GM19455 (cell line): ENCODE measurements around the gene OR52I1.

Experiments used
- ATAC-seq: cut with Tn5 transposase; IDR thresholded peaks from one replicate; pipeline ENCODE4 v1.9.1; 2021; ENCODE audit not compliant: unreplicated experiment

Gene OR52I1

DNA sequence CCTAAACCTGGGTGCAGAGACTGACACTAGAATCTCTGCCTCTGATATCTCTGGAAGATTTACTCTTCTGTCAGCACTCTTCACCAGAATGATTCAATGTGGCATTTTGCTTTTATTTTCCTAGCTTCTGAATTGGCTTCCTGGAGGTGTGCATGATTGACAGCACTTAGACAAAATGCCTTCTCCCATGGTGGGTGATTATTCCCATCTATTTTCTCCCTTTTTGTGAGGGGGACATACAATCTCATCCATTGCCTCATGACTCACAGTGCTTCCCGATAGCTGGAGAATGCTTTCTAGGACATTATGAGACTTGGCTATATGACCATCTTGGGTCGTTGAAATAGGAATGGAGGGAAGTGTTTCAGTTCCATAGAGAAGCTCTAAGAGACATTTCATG, 18.1 kb downstream of the OR52I1 start:
- ATAC-seq: no peak

DNA sequence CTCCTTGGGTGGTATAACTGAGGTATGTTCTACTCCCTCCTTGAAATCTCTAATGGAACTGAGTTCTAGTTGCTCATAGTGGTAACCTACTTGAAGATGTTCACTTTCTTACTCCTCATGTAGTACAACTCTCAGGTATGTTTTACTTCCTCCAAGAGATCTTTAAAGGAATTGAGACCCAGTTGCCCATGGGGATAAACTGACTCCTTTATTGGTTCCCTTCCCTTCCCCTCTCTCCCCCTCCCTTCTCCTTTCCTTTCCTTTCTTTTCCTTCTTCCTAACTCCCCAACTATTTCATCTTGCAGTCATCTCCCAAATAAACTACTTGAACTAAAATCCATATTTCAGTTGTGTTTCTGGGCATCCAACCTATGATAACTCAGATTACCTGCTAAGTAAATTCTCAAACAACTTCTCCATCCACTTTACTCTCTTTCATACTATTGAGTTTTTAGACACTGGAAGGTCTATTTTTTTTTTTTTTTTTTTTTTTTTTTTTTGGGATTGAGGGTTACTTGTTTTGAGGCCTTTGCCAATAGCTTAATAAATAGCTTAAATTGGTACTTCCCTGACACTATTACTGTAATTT, 22.1 kb downstream of the OR52I1 start:
- no peak for ATAC-seq

DNA sequence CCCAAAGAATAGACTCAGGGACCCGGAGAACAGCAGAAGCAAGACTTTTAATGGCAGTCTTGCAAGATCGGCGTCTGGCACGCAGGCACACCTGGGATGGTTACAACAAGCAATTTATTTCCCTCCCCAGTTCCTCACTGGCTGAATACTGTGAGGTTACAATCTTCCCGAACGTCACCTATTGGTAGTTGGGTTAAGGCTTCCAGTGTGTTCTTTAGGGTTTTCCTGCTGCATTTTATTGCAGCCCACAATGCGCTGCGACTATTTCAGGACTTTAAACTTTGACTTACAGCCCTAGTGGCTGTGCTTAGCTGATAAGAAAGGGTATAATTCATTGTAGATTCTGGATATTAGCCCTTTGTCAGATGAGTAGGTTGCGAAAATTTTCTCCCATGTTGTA, 25.7 kb downstream of the OR52I1 start:
- ATAC-seq: no peak

DNA sequence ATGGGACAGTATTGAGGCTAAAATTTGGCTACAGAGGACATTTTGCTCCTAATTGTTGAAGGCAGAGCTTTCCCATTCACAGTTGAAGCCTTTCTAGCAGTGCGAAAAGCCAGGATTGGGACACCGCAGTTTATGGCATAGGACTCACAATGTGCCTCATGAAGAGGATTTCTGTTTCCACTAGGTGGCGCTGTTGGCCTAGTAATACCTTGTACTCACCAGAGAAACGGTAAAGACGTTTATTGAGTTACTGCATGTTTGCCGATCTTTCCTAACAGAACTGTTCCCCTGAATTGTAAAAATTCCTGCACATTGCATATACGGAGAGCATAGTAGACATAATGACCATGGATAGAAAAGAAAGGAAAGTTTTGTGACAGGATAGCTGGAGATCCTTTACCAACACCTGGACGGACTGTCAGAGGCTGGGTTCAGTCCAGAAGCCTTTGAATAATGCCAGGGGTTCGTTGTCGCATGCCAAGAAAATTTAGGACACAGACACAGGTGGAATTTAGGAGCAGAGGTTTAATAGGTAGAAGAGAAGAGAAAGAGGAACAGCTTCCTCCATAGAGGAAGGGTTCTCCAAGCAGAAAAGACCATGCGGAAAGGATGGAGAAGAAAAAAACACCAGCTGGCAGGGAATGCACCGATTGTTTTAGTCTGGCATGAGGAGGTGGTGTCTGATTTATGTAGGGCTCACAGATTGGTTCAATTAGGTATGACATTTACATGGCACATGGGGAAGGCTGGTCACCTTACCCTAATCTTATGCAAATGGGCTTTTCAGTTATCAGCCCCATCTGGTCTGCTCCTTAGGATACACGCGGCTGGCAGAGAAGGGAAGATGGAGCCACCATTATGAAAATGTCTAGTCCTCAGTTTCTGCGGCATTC, 32.6 kb downstream of the OR52I1 start:
- no peak for ATAC-seq

DNA sequence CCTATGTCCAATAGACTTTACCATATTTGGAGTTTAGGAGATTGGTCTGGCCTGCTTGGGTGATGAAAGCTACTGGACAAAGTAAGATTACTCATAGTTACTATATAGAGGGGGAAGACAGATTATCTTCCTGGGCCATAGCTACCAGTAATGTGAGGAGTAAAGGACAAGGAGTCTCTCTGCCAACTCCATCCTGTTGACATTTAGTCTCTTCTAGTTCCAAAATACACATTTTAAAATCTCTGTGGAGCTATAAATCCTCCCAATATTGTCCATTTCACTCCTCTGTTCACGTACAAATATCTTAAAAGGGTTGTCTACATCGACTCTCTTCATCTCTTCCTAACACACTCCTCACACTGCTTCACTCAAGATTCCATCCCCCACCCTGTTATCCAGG, 42.3 kb downstream of the OR52I1 start:
- no peak for ATAC-seq

DNA sequence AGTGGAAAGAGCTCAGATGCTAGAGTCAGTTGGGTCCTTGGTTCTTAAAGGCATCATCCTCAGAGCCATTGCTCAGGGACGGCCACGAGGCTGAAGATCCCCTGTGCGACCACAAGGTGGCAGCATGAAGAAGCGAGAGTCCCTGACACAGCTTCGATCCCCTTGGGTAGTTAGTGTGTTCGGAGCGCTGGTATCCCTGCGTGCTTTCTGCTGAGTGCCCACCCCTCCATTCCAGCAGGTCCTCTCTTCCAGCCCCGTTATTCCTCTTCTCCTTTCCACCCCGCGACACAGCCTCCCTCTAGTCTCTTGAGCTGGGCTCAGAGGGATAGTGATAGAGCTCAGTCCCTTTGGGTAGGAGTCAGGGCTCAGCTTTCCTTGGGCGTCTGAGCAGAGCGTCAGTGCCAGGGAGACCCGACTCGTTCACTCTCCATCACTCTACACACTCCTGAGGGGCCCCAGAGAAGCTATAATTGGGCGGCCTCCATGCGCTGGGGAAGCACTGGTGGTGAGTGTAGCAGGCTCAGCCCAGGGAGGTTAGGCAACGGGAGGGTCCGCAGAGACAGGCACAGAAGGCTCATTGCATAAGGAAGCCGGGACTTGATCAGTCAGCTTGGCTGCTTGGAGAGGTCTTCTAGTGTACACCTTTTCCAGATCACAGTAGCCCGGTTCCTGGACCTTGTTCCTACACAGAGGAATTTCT, 43.3 kb downstream of the OR52I1 start, which contains the start of gene OR51D1:
Gene OR51D1 (plus strand): TSS at position 516 of the 700 bp plus-strand sequence. CDS start 2,314 bp downstream, outside the sequence.
- ATAC-seq: peak; percentile 96

DNA sequence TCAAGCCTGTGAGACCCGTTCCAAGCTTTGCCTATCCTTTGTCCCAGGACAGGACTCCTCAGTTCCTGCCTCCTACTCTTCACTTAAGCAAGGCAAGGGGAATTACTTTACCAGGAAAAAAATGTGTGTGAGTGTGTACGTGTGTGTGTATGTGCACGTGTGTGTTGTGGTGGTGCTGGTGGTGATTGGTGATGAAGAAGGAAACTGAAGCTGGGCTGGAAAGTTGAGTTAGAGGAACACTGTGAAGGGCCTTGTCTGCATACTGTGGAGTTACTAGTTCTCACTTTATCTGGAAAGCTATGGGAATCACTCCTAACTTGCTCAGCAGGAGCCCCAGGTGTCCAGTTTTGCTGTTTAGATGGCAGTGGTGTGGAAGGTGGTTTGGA, 43.8 kb downstream of the OR52I1 start:
- ATAC-seq: no peak

DNA sequence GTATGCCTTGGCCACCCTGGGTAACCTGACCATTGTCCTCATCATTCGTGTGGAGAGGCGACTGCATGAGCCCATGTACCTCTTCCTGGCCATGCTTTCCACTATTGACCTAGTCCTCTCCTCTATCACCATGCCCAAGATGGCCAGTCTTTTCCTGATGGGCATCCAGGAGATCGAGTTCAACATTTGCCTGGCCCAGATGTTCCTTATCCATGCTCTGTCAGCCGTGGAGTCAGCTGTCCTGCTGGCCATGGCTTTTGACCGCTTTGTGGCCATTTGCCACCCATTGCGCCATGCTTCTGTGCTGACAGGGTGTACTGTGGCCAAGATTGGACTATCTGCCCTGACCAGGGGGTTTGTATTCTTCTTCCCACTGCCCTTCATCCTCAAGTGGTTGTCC, 46.1 kb downstream of the OR52I1 start:
- no peak for ATAC-seq

DNA sequence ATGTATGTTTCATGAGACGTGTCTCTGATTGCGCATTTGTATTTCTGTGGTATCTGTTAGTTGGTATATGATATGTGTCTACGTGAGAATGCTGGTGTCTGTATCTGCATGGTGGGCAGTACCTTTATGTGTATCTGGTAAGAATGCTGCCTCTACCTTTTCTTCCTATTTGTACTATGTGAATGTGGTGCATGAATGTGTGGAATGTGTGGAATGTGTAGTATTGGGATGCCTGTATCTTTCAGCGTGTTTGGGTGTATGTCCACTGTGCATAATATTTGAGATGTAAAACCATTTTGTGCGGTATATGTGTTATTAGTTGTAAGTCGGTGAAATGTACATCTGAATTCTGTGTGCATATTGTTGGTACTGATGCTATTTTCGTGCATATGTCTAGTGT, 47.7 kb downstream of the OR52I1 start:
- ATAC-seq: no peak

DNA sequence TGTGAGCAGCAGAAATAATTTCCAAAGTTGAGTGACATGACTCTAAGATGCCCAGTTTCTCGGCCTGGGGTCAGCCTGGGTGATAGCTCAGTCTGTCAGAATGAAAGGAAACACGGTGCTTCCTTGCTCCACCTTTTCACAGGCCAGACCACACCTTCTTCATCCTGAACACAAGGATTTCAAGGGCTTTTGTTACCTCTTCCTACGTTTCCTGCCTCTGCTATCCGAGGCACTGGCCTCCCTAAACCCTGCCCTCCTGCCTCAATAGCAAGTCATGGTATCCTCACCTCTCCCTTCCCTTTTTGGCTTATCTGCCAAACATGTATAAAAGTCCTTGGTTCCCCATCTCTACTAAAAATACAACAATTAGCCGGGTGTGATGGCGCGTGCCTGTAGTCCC, 48.2 kb downstream of the OR52I1 start:
- ATAC-seq: no peak

DNA sequence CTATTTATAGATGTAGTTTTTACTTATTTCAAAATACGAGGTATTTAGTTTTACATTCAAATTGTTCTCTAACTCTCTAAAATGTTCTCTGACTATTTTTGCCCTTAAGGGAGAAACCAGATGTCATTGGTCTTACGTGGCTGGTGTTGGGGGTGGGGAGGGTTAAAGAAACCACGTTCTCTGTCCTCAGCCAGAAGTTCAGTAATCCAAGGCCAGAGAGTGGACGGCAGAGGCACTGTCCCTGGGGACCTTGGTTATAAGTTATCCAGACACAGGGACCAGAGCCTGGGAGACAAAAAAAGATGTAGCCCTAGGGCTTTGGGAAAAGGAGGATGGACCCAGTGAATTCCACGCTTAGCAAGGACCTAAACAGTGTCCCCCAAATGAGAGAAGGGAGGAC, 49.2 kb downstream of the OR52I1 start:
- no peak for ATAC-seq

DNA sequence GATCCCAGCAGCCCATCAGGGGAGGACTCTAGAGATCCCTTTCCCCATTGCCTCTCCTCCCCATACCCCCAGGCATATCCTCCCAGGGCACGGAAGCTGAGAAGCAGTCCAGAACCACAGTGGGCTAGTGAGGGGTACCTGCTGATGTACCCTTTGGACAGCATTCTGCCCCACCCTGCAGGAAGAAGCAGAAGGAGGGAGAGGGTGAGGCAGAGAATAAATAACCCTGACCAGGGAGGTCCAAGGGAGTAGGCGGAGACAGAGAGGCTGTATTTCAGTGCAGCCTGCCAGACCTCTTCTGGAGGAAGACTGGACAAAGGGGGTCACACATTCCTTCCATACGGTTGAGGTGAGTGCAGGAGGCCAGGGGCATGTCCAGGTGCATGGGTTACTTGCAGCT, 49.8 kb downstream of the OR52I1 start, which contains the start of gene OR51E1:
Gene OR51E1 (plus strand): TSS at position 301 of the 400 bp plus-strand sequence. CDS start 8,545 bp downstream, outside the sequence.
- no peak for ATAC-seq

DNA sequence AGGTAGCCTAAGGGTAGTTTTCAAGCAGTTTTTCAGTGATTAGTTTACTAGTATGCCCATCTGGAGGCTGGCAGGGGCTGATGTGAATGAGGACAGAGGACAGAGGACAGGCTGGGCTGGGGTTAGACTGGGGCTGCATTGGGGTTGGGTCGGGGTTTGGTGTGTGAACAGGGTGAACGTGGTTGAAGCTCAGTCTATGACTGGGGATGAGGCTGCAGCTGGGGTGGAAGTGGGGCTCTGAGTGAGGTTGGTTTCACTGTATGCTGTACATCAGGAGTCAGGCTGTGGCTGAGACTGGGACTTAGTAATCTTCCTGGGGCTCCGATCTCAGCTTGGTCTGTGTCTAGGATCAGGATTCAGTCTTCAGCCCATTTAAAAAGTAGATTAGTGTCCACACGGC, 50.4 kb downstream of the OR52I1 start:
- no peak for ATAC-seq
